ENCODE measurements around the gene ASPSCR1. TPM values are rescaled to one million over a fixed set of nuclear protein-coding genes. Genes with fewer than 3 reads are reported as not detected.

The ASPSCR1 gene
- total RNA-seq, 1 donor from 2014 or later = 50.0 TPM

GRCh38 chr17:81932333-81932983, 45.0 kb upstream of the ASPSCR1 start:
- POLR2A ChIA-PET = no interaction called here
- H3K27me3 Mint-ChIP-seq = peaks cover 8% of the 10 kb centered on the region
- no peak overlapping the region for H3K4me3 Mint-ChIP-seq
- ATAC-seq (ENCODE audit: low read depth) (no peak), DNase-seq (no peak)
- H3K9me3 Mint-ChIP-seq = no peaks in the 10 kb centered on the region
- intact Hi-C loops (cut with micrococcal nuclease) = no loop called here
- CTCF ChIA-PET = no interaction called here
- peaks cover 14% of the 10 kb centered on the region for H3K4me1 Mint-ChIP-seq
- no peak overlapping the region for H3K27ac Mint-ChIP-seq
- TF ChIP-seq CTCF (IDR thresholded peaks at IDR 0.05) = no peak
- peaks cover 9% of the 10 kb centered on the region for H3K36me3 Mint-ChIP-seq (ENCODE audit: low read depth)

GRCh38 chr17:81933178-81933699, 44.2 kb upstream of the ASPSCR1 start:
- Mint-ChIP-seq H3K27ac (no peak overlapping the region), H3K27me3 (peaks cover 8% of the 10 kb centered on the region)
- no peak for DNase-seq

DNA sequence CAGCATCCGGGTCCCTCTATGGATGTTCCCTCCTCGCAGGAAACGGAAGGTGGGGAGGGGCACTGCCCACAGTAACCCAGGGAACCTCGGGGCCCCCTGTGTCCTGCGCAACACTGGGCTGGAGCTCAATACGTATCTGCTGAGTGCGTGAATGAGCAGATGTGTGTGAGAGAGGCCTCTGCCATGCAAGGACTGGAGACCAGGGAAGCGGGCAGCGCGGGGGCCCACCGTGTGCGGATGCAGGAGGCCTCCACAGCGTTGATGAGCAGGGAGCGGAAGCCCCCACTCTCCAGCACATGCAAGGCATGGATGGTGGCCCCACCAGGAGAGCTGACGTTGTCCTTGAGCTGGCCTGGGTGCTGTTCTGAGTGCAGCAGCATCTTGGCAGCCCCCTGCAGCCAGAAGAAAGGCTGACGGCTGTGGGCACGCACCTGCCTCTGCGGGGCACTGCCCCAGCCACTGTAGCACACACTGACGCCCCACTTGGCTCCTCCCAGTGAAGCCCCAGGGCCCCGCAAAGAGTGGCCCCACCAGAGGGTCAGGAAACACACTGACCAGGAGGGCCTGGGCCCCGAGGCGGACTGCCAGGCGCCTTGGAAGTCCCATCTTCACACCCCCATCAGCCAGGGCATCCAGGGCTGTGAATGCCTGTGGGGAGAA, 43.2 kb upstream of the ASPSCR1 start:
- no peak for TF ChIP-seq CTCF (IDR thresholded peaks at IDR 0.05)
- intact Hi-C loops (cut with micrococcal nuclease) = no loop called here
- POLR2A ChIA-PET = interaction anchor here (0.5 kb wide), 1 partner anchor 13 kb away, joined by 3 read pairs; no protein-coding TSS in a partner anchor
- CTCF ChIA-PET = no interaction called here
- ATAC-seq (ENCODE audit: low read depth) (no peak), DNase-seq (no peak)
- Mint-ChIP-seq H3K27ac (no peak overlapping the region), H3K36me3 (ENCODE audit: low read depth) (peaks cover 9% of the 10 kb centered on the region), H3K4me1 (peaks cover 23% of the 10 kb centered on the region), H3K27me3 (peaks cover 6% of the 10 kb centered on the region), H3K4me3 (no peak overlapping the region), H3K9me3 (no peaks in the 10 kb centered on the region)

More at GRCh38 chr17:81933178-81933699, 44.2 kb upstream of the ASPSCR1 start:
- intact Hi-C loops (cut with micrococcal nuclease) = no loop called here
- no peak overlapping the region for H3K4me3 Mint-ChIP-seq
- POLR2A ChIA-PET = no interaction called here
- H3K4me1 Mint-ChIP-seq = peaks cover 20% of the 10 kb centered on the region
- H3K36me3 Mint-ChIP-seq (ENCODE audit: low read depth) = peaks cover 9% of the 10 kb centered on the region
- CTCF ChIA-PET = no interaction called here
- H3K9me3 Mint-ChIP-seq = no peaks in the 10 kb centered on the region
- ATAC-seq (ENCODE audit: low read depth) = no peak
- no peak for TF ChIP-seq CTCF (IDR thresholded peaks at IDR 0.05)

GRCh38 chr17:81934850-81935708, 42.4 kb upstream of the ASPSCR1 start:
- H3K36me3 Mint-ChIP-seq (ENCODE audit: low read depth) = peaks cover 9% of the 10 kb centered on the region
- ChIA-PET CTCF (no interaction called here), POLR2A (no interaction called here)
- no peaks in the 10 kb centered on the region for H3K9me3 Mint-ChIP-seq
- H3K4me1 Mint-ChIP-seq = peaks cover 23% of the 10 kb centered on the region
- H3K27me3 Mint-ChIP-seq = peaks cover 5% of the 10 kb centered on the region
- no peak for ATAC-seq (ENCODE audit: low read depth)
- H3K27ac Mint-ChIP-seq = no peak overlapping the region
- intact Hi-C loops (cut with micrococcal nuclease) = loop anchor here (5.0 kb wide), 1 partner anchor 162 kb away; the partner anchor contains the start of gene FASN
- H3K4me3 Mint-ChIP-seq = no peak overlapping the region
- TF ChIP-seq CTCF (IDR thresholded peaks at IDR 0.05) = no peak
- no peak for DNase-seq

All from activated B cell treated with CpG ODN at 0.5 μM for 24 hours (primary cell).